Endodermal cell (in vitro differentiated cells): ENCODE data around the gene CCDC183. TPM values are rescaled to one million over a fixed set of nuclear protein-coding genes. Genes with fewer than 3 reads are reported as not detected.
A peak's percentile ranks its signal among the peaks of the same experiment; 100 is the strongest.
"Not testable (repeated sequence)": the region's sequence is repeated elsewhere in the genome, so short reads cannot be mapped to it uniquely, and the experiment has no call there.

ENCODE experiments used
- DNase-seq: peaks from one replicate; pipeline ENCODE4 v3.0.0-alpha.2; 2017
- H3K27ac ChIP-seq: 2 replicates; pipeline ENCODE4 v1.5.1; 2013; ENCODE audit warnings: mild to moderate bottlenecking, low read depth, low read length, moderate library complexity
- H3K27me3 ChIP-seq: 2 replicates; pipeline ENCODE4 v1.6.1; 2013; ENCODE audit warnings: mild to moderate bottlenecking, low read length, moderate library complexity; ENCODE audit not compliant: insufficient read depth, control insufficient read depth, poor library complexity, severe bottlenecking
- H3K36me3 ChIP-seq: 2 replicates; pipeline ENCODE4 v1.7.0; 2013; ENCODE audit warnings: mild to moderate bottlenecking, low read length, moderate library complexity; ENCODE audit not compliant: control insufficient read depth, insufficient read depth
- H3K4me1 ChIP-seq: one replicate; pipeline ENCODE4 v1.7.0; 2013; ENCODE audit warnings: low read length; ENCODE audit not compliant: control insufficient read depth, insufficient read depth
- H3K4me3 ChIP-seq: 2 replicates; pipeline ENCODE4 v1.5.1; 2013; ENCODE audit warnings: mild to moderate bottlenecking, low read length, moderate library complexity
- H3K9ac ChIP-seq: 2 replicates; pipeline ENCODE4 v1.6.1; 2013; ENCODE audit warnings: mild to moderate bottlenecking, low read length, moderate library complexity; ENCODE audit not compliant: poor library complexity, severe bottlenecking; ENCODE audit errors: extremely low read depth
- H3K9me3 ChIP-seq: 2 replicates; pipeline ENCODE4 v1.6.1; 2013; ENCODE audit warnings: mild to moderate bottlenecking, low read length, moderate library complexity; ENCODE audit not compliant: control insufficient read depth
- H3K27ac Mint-ChIP-seq: 2 replicates; pipeline ENCODE4 v1.8.0; 2020; ENCODE audit warnings: mixed read lengths
- H3K27me3 Mint-ChIP-seq: 2 replicates; pipeline ENCODE4 v1.8.0; 2021; ENCODE audit warnings: mild to moderate bottlenecking, mixed read lengths; ENCODE audit not compliant: insufficient read depth
- H3K36me3 Mint-ChIP-seq: 2 replicates; pipeline ENCODE4 v1.8.0; 2020; ENCODE audit warnings: low read depth, mixed read lengths
- H3K4me1 Mint-ChIP-seq: 2 replicates; pipeline ENCODE4 v1.8.0; 2020; ENCODE audit warnings: mixed read lengths
- H3K4me3 Mint-ChIP-seq: 2 replicates; pipeline ENCODE4 v1.8.0; 2020; ENCODE audit warnings: mild to moderate bottlenecking, moderate library complexity, mixed read lengths
- H3K9me3 Mint-ChIP-seq: 2 replicates; pipeline ENCODE4 v1.8.0; 2020; ENCODE audit warnings: mild to moderate bottlenecking, mixed read lengths
- WGBS, 2 experiments: methylation state at CpG; one replicate each; pipeline versions ENCODE4 v1.1.5 to v1.1.7; 2013; ENCODE audit warnings: missing lambda C conversion rate in 2 of 2, mixed read lengths in 1 of 2; ENCODE audit not compliant: insufficient coverage in 1 of 2, insufficient read length in 1 of 2; 5-methylcytosine and 5-hydroxymethylcytosine counted together
- total RNA-seq, 2 donors: library from RNA; stranded (reverse); fragmentation: NEBNext Ultra II Directional in 1 of 2; extraction: Animal tissue kit (Norgen Biotek cat#: 25700) in 1 of 2; gene quantifications; 2 replicates in 1 of 2; 3 replicates in 1 of 2; pipeline ENCODE4 v1.2.1, GENCODE V29; 2021
- TF ChIP-seq, protein P1 (sequence below): fragments of 200-600 bp; sonication (generic); conservative IDR thresholded peaks from 2 replicates; pipeline ENCODE4 v1.5.0; 2021; ENCODE audit warnings: antibody characterized with exemption, mild to moderate bottlenecking

The CCDC183 gene
- total RNA-seq, 2 donors from 2014 or later: 10.9 to 13.4 TPM

DNA sequence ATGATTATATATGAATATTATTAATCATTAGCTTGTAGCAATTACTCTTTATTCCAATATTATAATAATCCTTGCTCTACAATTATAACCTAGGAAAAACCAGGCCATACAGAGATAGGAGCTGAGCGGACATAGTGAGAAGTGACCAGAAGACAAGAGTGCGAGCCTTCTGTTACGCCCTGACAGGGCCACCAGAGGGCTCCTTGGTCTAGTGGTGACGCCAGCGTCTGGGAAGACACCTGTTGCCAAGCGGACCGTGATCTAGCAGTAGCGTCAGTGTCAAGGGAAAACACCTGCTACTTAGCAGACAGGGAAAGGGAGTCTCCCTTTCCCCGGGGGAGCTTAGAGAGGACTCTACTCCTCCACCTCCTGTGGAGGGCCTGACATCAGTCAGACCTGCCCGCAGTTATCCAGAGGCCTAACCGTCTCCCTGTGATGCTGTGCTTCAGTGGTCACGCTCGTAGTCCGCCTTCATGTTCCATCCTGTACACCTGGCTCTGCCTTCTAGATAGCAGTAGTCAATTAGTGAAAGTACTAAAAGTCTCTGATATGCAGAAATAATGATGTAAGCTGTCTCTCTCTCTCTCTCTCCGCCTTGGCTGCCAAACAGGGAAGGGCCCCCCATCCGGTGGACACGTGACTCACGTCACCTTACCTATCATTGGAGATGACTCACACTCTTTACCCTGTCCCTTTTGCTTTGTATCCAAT, 29.6 kb upstream of the CCDC183 start:
- not testable (repeated sequence) for H3K4me3 ChIP-seq, H3K27ac ChIP-seq, H3K27me3 ChIP-seq, H3K9ac ChIP-seq, H3K9me3 ChIP-seq, H3K9me3 Mint-ChIP-seq, H3K4me1 Mint-ChIP-seq, H3K4me1 ChIP-seq, H3K27ac Mint-ChIP-seq, H3K4me3 Mint-ChIP-seq, H3K27me3 Mint-ChIP-seq, H3K36me3 ChIP-seq, H3K36me3 Mint-ChIP-seq
- TF ChIP-seq, protein P1, sequence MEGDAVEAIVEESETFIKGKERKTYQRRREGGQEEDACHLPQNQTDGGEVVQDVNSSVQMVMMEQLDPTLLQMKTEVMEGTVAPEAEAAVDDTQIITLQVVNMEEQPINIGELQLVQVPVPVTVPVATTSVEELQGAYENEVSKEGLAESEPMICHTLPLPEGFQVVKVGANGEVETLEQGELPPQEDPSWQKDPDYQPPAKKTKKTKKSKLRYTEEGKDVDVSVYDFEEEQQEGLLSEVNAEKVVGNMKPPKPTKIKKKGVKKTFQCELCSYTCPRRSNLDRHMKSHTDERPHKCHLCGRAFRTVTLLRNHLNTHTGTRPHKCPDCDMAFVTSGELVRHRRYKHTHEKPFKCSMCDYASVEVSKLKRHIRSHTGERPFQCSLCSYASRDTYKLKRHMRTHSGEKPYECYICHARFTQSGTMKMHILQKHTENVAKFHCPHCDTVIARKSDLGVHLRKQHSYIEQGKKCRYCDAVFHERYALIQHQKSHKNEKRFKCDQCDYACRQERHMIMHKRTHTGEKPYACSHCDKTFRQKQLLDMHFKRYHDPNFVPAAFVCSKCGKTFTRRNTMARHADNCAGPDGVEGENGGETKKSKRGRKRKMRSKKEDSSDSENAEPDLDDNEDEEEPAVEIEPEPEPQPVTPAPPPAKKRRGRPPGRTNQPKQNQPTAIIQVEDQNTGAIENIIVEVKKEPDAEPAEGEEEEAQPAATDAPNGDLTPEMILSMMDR: peak; percentile 83
- peak; percentile 87 for DNase-seq
- 57 to 64% methylated on average over 12 to 17 of the region's 18 CpGs for WGBS, 2 experiments

DNA sequence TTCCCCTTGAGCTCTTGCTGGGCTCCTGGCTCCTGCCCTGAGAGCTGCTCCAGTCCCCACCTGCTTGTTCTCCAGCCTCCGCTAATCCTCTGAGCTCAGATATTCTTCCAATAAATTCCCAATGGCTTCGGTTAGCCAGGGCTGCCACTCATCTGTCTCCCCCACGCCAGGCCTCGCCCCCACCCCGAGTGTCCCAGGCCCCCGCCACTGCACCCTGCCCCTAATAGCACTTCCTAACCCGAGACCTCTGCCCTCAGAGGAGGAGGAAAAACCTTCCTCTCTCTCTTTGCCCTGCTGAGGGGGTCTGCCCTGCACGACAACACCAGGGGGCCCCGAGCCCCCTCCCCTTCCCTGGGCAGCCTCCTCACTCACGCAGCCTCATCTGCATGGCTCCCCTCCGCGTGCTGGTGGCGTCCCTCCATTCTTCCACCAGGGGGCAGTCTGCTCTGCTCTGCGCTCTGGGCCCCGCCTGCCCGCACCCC, 26.4 kb upstream of the CCDC183 start:
- H3K36me3 Mint-ChIP-seq: no peaks in the 10 kb centered on the region
- H3K36me3 ChIP-seq: no peaks in the 10 kb centered on the region
- peaks cover 18% of the 10 kb centered on the region for H3K9me3 ChIP-seq
- no peak overlapping the region for H3K27ac Mint-ChIP-seq
- H3K27me3 Mint-ChIP-seq: peaks cover 9% of the 10 kb centered on the region
- no peaks in the 10 kb centered on the region for H3K4me1 Mint-ChIP-seq
- TF ChIP-seq, protein P1: peak; percentile 71
- H3K9ac ChIP-seq: no peak overlapping the region
- no peaks in the 10 kb centered on the region for H3K4me1 ChIP-seq
- DNase-seq: peak; percentile 92
- no peak overlapping the region for H3K27ac ChIP-seq
- H3K4me3 ChIP-seq: no peak overlapping the region
- H3K27me3 ChIP-seq: no peaks in the 10 kb centered on the region
- peak overlapping the region; percentile 49 for H3K4me3 Mint-ChIP-seq
- peaks cover 26% of the 10 kb centered on the region for H3K9me3 Mint-ChIP-seq
- 27 to 30% methylated on average over 5 to 11 of the region's 16 CpGs for WGBS, 2 experiments

DNA sequence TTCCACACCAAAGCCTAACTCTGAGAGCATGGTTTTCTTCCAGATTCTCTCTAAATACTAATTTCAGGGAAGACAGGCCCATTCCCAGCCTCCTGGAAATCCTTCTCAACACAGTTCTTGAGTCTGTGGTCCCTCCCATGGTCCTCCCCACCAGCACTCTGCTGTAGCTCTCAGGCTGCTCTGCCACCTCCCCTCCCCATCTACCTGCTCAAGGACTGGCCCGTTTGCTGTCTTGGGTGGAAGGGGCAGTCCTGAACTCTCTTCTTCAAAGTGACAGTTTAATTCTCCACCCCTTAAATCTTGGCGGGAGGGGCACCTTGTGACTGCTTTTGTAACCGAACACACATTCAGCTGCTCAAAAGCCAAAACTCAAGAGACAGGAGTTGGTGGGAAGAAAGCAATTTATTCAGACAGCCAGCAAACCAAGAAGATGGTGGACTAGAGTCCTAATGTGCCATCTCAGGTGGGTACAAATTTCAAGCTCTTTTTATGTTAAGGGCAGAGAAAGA, 24.2 kb upstream of the CCDC183 start:
- Mint-ChIP-seq H3K36me3 (no peaks in the 10 kb centered on the region), H3K4me3 (no peak overlapping the region), H3K9me3 (peaks cover 21% of the 10 kb centered on the region), H3K27ac (peak overlapping the region; percentile 13), H3K4me1 (no peaks in the 10 kb centered on the region), H3K27me3 (peaks cover 14% of the 10 kb centered on the region)
- WGBS, 2 experiments: 94 to 100% methylated on average over 1 to 3 of the region's 3 CpGs
- no peaks in the 10 kb centered on the region for H3K27me3 ChIP-seq
- H3K9ac ChIP-seq: no peak overlapping the region
- H3K4me3 ChIP-seq: no peak overlapping the region
- H3K9me3 ChIP-seq: peaks cover 19% of the 10 kb centered on the region
- TF ChIP-seq, protein P1: no peak
- no peaks in the 10 kb centered on the region for H3K36me3 ChIP-seq
- no peak for DNase-seq
- H3K4me1 ChIP-seq: no peaks in the 10 kb centered on the region
- no peak overlapping the region for H3K27ac ChIP-seq
